K562 (cell line): ENCODE results near the gene HAGHL. TPM values are rescaled to one million over a fixed set of nuclear protein-coding genes. Genes with fewer than 3 reads are reported as not detected.
A peak's percentile ranks its signal among the peaks of the same experiment; 100 is the strongest.

Experiments
- CBFA2T3 ChIP-seq: fragments of 450-650 bp; IDR thresholded peaks from 2 replicates; pipeline ENCODE4 v1.6.1; 2017
- CBX3 ChIP-seq, 2 experiments: IDR thresholded peaks; 1 replicate in 1 of 2; 2 replicates in 1 of 2; pipeline ENCODE4 v1.6.1; 2012; ENCODE audit warnings: inconsistent platforms in 2 of 2, low read length in 2 of 2, borderline replicate concordance in 1 of 2, control low read depth in 1 of 2
- ELK1 ChIP-seq: sonication (generic); formaldehyde crosslinking; IDR thresholded peaks from 2 replicates; pipeline ENCODE4 v1.8.1; 2022; ENCODE audit warnings: missing genetic modification reagents
- GTF2B ChIP-seq: IDR thresholded peaks from 2 replicates; pipeline ENCODE4 v1.6.1; 2011; ENCODE audit not compliant: insufficient read length; ENCODE audit errors: extremely low read depth
- IRF2 ChIP-seq: sonication (generic); formaldehyde crosslinking; IDR thresholded peaks from 2 replicates; pipeline ENCODE4 v1.8.1; 2022; ENCODE audit warnings: mild to moderate bottlenecking, missing genetic modification reagents
- KLF1 ChIP-seq: fragments of 450-650 bp; IDR thresholded peaks from 2 replicates; pipeline ENCODE4 v1.6.1; 2016; ENCODE audit warnings: missing genetic modification characterization, missing compliant biosample characterization
- LEF1 ChIP-seq: fragments of 450-650 bp; IDR thresholded peaks from 2 replicates; pipeline ENCODE4 v1.6.1; 2016; ENCODE audit warnings: mild to moderate bottlenecking
- MYC ChIP-seq, 2 experiments: fragments of 250-450 bp in 1 of 2; sonication (Bioruptor Pico) in 1 of 2; IDR thresholded peaks; 2 replicates each; pipeline versions ENCODE4 v1.5.1 to v1.6.1; 2012 to 2021; ENCODE audit warnings: low read depth in 2 of 2, borderline replicate concordance in 1 of 2, improper control_type of control experiment in 1 of 2, low read length in 1 of 2, mild to moderate bottlenecking in 1 of 2, moderate library complexity in 1 of 2
- PHF20 ChIP-seq: fragments of 450-650 bp; IDR thresholded peaks from 2 replicates; pipeline ENCODE4 v1.6.1; 2018; ENCODE audit not compliant: partially characterized antibody
- REST ChIP-seq, 2 experiments: fragments of 450-650 bp; formaldehyde crosslinking in 1 of 2; IDR thresholded peaks; 2 replicates each; pipeline versions ENCODE4 v1.4.0 to v1.6.1; 2014 to 2020; ENCODE audit warnings: mild to moderate bottlenecking in 2 of 2, borderline replicate concordance in 1 of 2, low read depth in 1 of 2
- SNRNP70 ChIP-seq: fragments of 200-400 bp; formaldehyde crosslinking; optimal IDR thresholded peaks from 2 replicates; pipeline ENCODE3; 2017; ENCODE audit warnings: low read depth, low read length
- ZNF354B ChIP-seq: fragments of 250-450 bp; sonication (Bioruptor Pico); IDR thresholded peaks from 2 replicates; pipeline ENCODE4 v1.4.0; 2020
- ZNF511 ChIP-seq: sonication (generic); formaldehyde crosslinking; IDR thresholded peaks from 2 replicates; pipeline ENCODE4 v1.8.0; 2022; ENCODE audit warnings: mild to moderate bottlenecking, missing genetic modification reagents
- ZNF699 ChIP-seq: fragments of 250-450 bp; sonication (Bioruptor Pico); IDR thresholded peaks from 2 replicates; pipeline ENCODE4 v1.8.0; 2021; ENCODE audit warnings: mild to moderate bottlenecking, moderate library complexity; ENCODE audit not compliant: insufficient replicate concordance
- ZNF766 ChIP-seq: fragments of 200-800 bp; sonication (Bioruptor generic); conservative IDR thresholded peaks from 2 replicates; pipeline ENCODE4 v1.6.1; 2016; ENCODE audit warnings: missing genetic modification characterization, missing compliant biosample characterization
- ZNF79 ChIP-seq: fragments of 250-450 bp; sonication (Bioruptor Pico); IDR thresholded peaks from 2 replicates; pipeline ENCODE4 v1.4.0; 2020; ENCODE audit warnings: low read depth, mild to moderate bottlenecking, moderate library complexity
- polyA plus RNA-seq, 8 experiments: library from polyadenylated mRNA; depleted of rRNA in 4 of 8; stranded (reverse) in 5 of 8; unstranded in 3 of 8; fragments of >200 nt; fragmentation: Nextera tagmentation in 2 of 8; fragmentation: Illumina TruSeq in 1 of 8; extraction: Ambion mirVana in 2 of 8; extraction: Trizol in 1 of 8; gene quantifications; 2 replicates each; pipeline versions ENCODE4 v1.2.1 to v1.2.3, GENCODE V29; 2011 to 2014; ENCODE audit warnings: inconsistent platforms in 1 of 8, missing spikeins in 1 of 8
- total RNA-seq, 7 experiments: library from RNA; depleted of rRNA in 6 of 7; stranded (reverse); fragments of >200 nt in 6 of 7; fragmentation: Illumina TruSeq in 2 of 7; extraction: Trizol in 2 of 7; gene quantifications; 2 replicates each; pipeline versions ENCODE4 v1.2.1 to v1.2.3, GENCODE V29; 2011 to 2021; ENCODE audit warnings: low replicate concordance in 1 of 7

Gene HAGHL
- total and polyA plus RNA-seq, 9 of the 15 experiments (the other 6 are each of a cell fraction or from before 2014, with no cell fraction given) = 0.31 to 83.4 (median 20.7) TPM

GRCh38 chr16:681746-682427, 45.0 kb upstream of the HAGHL start (continued):
- no peak for TF ChIP-seq ELK1 (CRISPR knock-in tag)
- TF ChIP-seq REST (IDR thresholded peaks at IDR 0.05; ENCODE audit: borderline replicate concordance) = peak; percentile 19; the same call in 1 of the 2 replicates
- no peak for TF ChIP-seq REST (CRISPR knock-in tag; IDR thresholded peaks at IDR 0.05; ENCODE audit: low read depth)
- TF ChIP-seq CBX3 (IDR thresholded peaks at IDR 0.05; ENCODE audit: borderline replicate concordance in 1 of 2, low read length in 2 of 2) = peak in 1 of 2 experiments; percentile 80; a peak in 1 of 3 replicates
- no peak for TF ChIP-seq ZNF766 (CRISPR knock-in tag)
- no peak for TF ChIP-seq ZNF699 (CRISPR knock-in tag)
- no peak for TF ChIP-seq ZNF79 (CRISPR knock-in tag)
- TF ChIP-seq SNRNP70 = no peak
- TF ChIP-seq PHF20 = no peak
- TF ChIP-seq IRF2 (CRISPR knock-in tag) = no peak
- peak; percentile 55 for TF ChIP-seq CBFA2T3
- no peak for TF ChIP-seq GTF2B
- no peak for TF ChIP-seq KLF1
- no peak for TF ChIP-seq LEF1
- peak; percentile 90 for TF ChIP-seq MYC (IDR thresholded peaks at IDR 0.05; ENCODE audit: low read depth, low read length)
- TF ChIP-seq MYC (CRISPR knock-in tag; IDR thresholded peaks at IDR 0.05; ENCODE audit: borderline replicate concordance, low read depth) = no peak
- TF ChIP-seq ZNF354B (CRISPR knock-in tag) = no peak
- TF ChIP-seq ZNF511 (CRISPR knock-in tag) = 0 out of 2 replicates have a peak, but pooled peaks have one; percentile 56
